GM12878 (cell line): ENCODE measurements around the gene TRMT10C. TPM values are rescaled to one million over a fixed set of nuclear protein-coding genes. Genes with fewer than 3 reads are reported as not detected.

Experiments used
- BCLAF1 ChIP-seq: fragments of 450-650 bp; IDR thresholded peaks from 2 replicates; pipeline ENCODE4 v1.6.1; 2017; ENCODE audit warnings: antibody characterized with exemption, mild to moderate bottlenecking, moderate library complexity
- EP300 ChIP-seq, 2 experiments: fragments of 150-350 bp in 1 of 2; IDR thresholded peaks; 2 replicates each; pipeline ENCODE4 v1.6.1; 2011 to 2012; ENCODE audit warnings: low read depth in 2 of 2, low read length in 2 of 2, borderline replicate concordance in 1 of 2, improper control_type of control experiment in 1 of 2, inconsistent platforms in 1 of 2; ENCODE audit not compliant: control insufficient read depth in 1 of 2
- MAX ChIP-seq: IDR thresholded peaks from 2 replicates; pipeline ENCODE4 v1.6.1; 2012; ENCODE audit warnings: low read depth, low read length, improper control_type of control experiment
- MYC ChIP-seq: IDR thresholded peaks from 2 replicates; pipeline ENCODE4 v1.6.1; 2011; ENCODE audit warnings: mild to moderate bottlenecking, low read length, moderate library complexity, inconsistent platforms; ENCODE audit not compliant: insufficient read depth, insufficient replicate concordance, insufficient read length, severe bottlenecking
- NFYA ChIP-seq: IDR thresholded peaks from 2 replicates; pipeline ENCODE4 v1.6.1; 2011; ENCODE audit warnings: low read depth, mild to moderate bottlenecking, low read length, improper control_type of control experiment, borderline replicate concordance
- NFYB ChIP-seq: IDR thresholded peaks from 2 replicates; pipeline ENCODE4 v1.6.1; 2011; ENCODE audit warnings: low read depth, mild to moderate bottlenecking, low read length, improper control_type of control experiment, moderate library complexity; ENCODE audit not compliant: insufficient read depth
- NRF1 ChIP-seq: conservative IDR thresholded peaks from 2 replicates; pipeline ENCODE4 v1.6.1; 2011; ENCODE audit warnings: mild to moderate bottlenecking, low read depth, low read length, improper control_type of control experiment
- POLR2AphosphoS5 ChIP-seq: IDR thresholded peaks from 2 replicates; pipeline ENCODE4 v1.6.1; 2011; ENCODE audit warnings: mild to moderate bottlenecking, low read length, inconsistent platforms
- SMC3 ChIP-seq: IDR thresholded peaks from 2 replicates; pipeline ENCODE4 v1.6.1; 2011; ENCODE audit warnings: low read length, improper control_type of control experiment, borderline replicate concordance
- ZNF622 ChIP-seq: fragments of 450-650 bp; IDR thresholded peaks from 2 replicates; pipeline ENCODE4 v1.6.1; 2017; ENCODE audit warnings: mild to moderate bottlenecking, inconsistent platforms
- polyA plus RNA-seq, 11 experiments: library from polyadenylated mRNA; depleted of rRNA in 4 of 11; unstranded in 6 of 11; stranded (reverse) in 5 of 11; fragments of >200 nt; fragmentation: Nextera tagmentation in 4 of 11; fragmentation: Illumina TruSeq in 1 of 11; extraction: Ambion mirVana in 4 of 11; extraction: Trizol in 1 of 11; gene quantifications; 1 replicate in 1 of 11; 2 replicates in 10 of 11; pipeline versions ENCODE4 v1.2.1 to v1.2.3, GENCODE V29; 2011 to 2016; ENCODE audit warnings: inconsistent platforms in 2 of 11, missing spikeins in 2 of 11, low read depth in 1 of 11
- total RNA-seq, 4 experiments: library from RNA; depleted of rRNA in 3 of 4; stranded (reverse); fragments of >200 nt in 3 of 4; fragmentation: Illumina TruSeq in 1 of 4; extraction: Trizol in 1 of 4; gene quantifications; 2 replicates each; pipeline versions ENCODE4 v1.2.1 to v1.2.3, GENCODE V29; 2013 to 2021
- TF ChIP-seq, protein P1 (sequence below): IDR thresholded peaks from 2 replicates; pipeline ENCODE4 v1.6.1; 2012; ENCODE audit warnings: low read depth, low read length, improper control_type of control experiment

TRMT10C gene
- total and polyA plus RNA-seq, 10 of the 15 experiments (the other 5 are each of a cell fraction or from before 2014, with no cell fraction given): 33.0 to 82.1 (median 47.1) TPM

DNA sequence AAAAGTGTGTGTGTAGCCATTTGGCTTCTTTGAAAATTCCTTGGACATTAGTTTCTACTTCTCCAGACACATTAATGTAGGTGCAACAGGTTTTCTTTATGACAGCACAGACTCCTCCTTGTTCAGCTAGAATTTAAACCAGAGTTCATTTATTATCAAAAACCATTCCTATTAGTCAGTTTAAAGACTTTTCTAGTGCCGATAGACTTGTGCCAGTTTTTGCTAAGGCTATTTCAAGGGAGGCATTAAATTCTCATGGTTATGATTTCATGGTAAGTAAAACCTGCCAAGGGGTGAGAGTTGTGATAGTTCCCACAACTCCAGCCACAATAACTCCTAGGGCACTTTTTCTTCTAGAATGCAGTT, 28.1 kb upstream of the TRMT10C start (continued):
- TF ChIP-seq MYC (no peak), NFYA (no peak), SMC3 (no peak), ZNF622 (no peak), BCLAF1 (no peak), EP300 (IDR thresholded peaks at IDR 0.05; ENCODE audit: borderline replicate concordance in 1 of 2, control insufficient read depth in 1 of 2, low read depth in 2 of 2, low read length in 2 of 2) (no peak), POLR2AphosphoS5 (no peak), NRF1 (no peak), NFYB (no peak), MAX (no peak)
- TF ChIP-seq, protein P1, sequence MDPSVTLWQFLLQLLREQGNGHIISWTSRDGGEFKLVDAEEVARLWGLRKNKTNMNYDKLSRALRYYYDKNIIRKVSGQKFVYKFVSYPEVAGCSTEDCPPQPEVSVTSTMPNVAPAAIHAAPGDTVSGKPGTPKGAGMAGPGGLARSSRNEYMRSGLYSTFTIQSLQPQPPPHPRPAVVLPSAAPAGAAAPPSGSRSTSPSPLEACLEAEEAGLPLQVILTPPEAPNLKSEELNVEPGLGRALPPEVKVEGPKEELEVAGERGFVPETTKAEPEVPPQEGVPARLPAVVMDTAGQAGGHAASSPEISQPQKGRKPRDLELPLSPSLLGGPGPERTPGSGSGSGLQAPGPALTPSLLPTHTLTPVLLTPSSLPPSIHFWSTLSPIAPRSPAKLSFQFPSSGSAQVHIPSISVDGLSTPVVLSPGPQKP: no peak
